ENCODE measurements around the gene CKM.

Gene CKM

GRCh38 chr19:45302416-45302815 lies 20.3 kb downstream of the CKM start:
- no peaks in the 10 kb centered on the region for H3F3A ChIP-seq (ENCODE audit: insufficient read depth, low read length)
- no peaks in the 10 kb centered on the region for H3K9me2 ChIP-seq (ENCODE audit: low read depth, low read length)
- no peaks in the 10 kb centered on the region for H4K20me1 ChIP-seq (ENCODE audit: insufficient read depth, low read length)
- H3K27ac ChIP-seq (ENCODE audit: low read depth, low read length, poor library complexity, severe bottlenecking), result no peak overlapping the region
- no peaks in the 10 kb centered on the region for H3K79me2 ChIP-seq (ENCODE audit: insufficient read depth, low read length)
- no peak overlapping the region for H3K9ac ChIP-seq (ENCODE audit: low read length)
- H3K4me3 ChIP-seq (ENCODE audit: low read depth, low read length, poor library complexity, severe bottlenecking), result no peak overlapping the region
- no peaks in the 10 kb centered on the region for H3K27me3 ChIP-seq (ENCODE audit: insufficient read depth, low read length)
- no peaks in the 10 kb centered on the region for H3K9me3 ChIP-seq (ENCODE audit: low read length)
- no peak overlapping the region for H3K4me2 ChIP-seq (ENCODE audit: low read length)
- no peaks in the 10 kb centered on the region for H3K4me1 ChIP-seq (ENCODE audit: insufficient read depth, low read length, severe bottlenecking)
- H3K36me3 ChIP-seq (ENCODE audit: insufficient read depth, low read length), result peaks cover 4% of the 10 kb centered on the region; the same call in 1 of the 2 replicates
- no peak overlapping the region for H2AFZ ChIP-seq (ENCODE audit: low read length)
- TF ChIP-seq CTCF (IDR thresholded peaks at IDR 0.05; ENCODE audit: low read length), result no peak
- no peak for TF ChIP-seq EZH2 (IDR thresholded peaks at IDR 0.05; ENCODE audit: borderline replicate concordance, low read length)

GRCh38 chr19:45299719-45300118 lies 23.0 kb downstream of the CKM start:
- H3K4me2 ChIP-seq (ENCODE audit: low read length), result no peak overlapping the region
- H3K9me3 ChIP-seq (ENCODE audit: low read length), result no peaks in the 10 kb centered on the region
- H2AFZ ChIP-seq (ENCODE audit: low read length), result no peak overlapping the region
- H3K4me1 ChIP-seq (ENCODE audit: insufficient read depth, low read length, severe bottlenecking), result no peaks in the 10 kb centered on the region
- H4K20me1 ChIP-seq (ENCODE audit: insufficient read depth, low read length), result no peaks in the 10 kb centered on the region
- no peaks in the 10 kb centered on the region for H3K9me2 ChIP-seq (ENCODE audit: low read depth, low read length)
- H3K4me3 ChIP-seq (ENCODE audit: low read depth, low read length, poor library complexity, severe bottlenecking), result no peak overlapping the region
- no peak overlapping the region for H3K9ac ChIP-seq (ENCODE audit: low read length)
- TF ChIP-seq CTCF (IDR thresholded peaks at IDR 0.05; ENCODE audit: low read length), result no peak
- no peak for TF ChIP-seq EZH2 (IDR thresholded peaks at IDR 0.05; ENCODE audit: borderline replicate concordance, low read length)
- no peaks in the 10 kb centered on the region for H3K27me3 ChIP-seq (ENCODE audit: insufficient read depth, low read length)
- H3K79me2 ChIP-seq (ENCODE audit: insufficient read depth, low read length), result no peaks in the 10 kb centered on the region
- peaks cover 9% of the 10 kb centered on the region for H3K36me3 ChIP-seq (ENCODE audit: insufficient read depth, low read length)
- H3F3A ChIP-seq (ENCODE audit: insufficient read depth, low read length), result no peaks in the 10 kb centered on the region
- no peak overlapping the region for H3K27ac ChIP-seq (ENCODE audit: low read depth, low read length, poor library complexity, severe bottlenecking)

GRCh38 chr19:45298264-45298663 lies 24.4 kb downstream of the CKM start:
- no peaks in the 10 kb centered on the region for H3K27me3 ChIP-seq (ENCODE audit: insufficient read depth, low read length)
- no peak overlapping the region for H3K4me2 ChIP-seq (ENCODE audit: low read length)
- H3K36me3 ChIP-seq (ENCODE audit: insufficient read depth, low read length), result peaks cover 9% of the 10 kb centered on the region
- H3K9ac ChIP-seq (ENCODE audit: low read length), result no peak overlapping the region
- H3K9me2 ChIP-seq (ENCODE audit: low read depth, low read length), result no peaks in the 10 kb centered on the region
- TF ChIP-seq EZH2 (IDR thresholded peaks at IDR 0.05; ENCODE audit: borderline replicate concordance, low read length) (no peak), CTCF (IDR thresholded peaks at IDR 0.05; ENCODE audit: low read length) (no peak)
- no peaks in the 10 kb centered on the region for H3K4me1 ChIP-seq (ENCODE audit: insufficient read depth, low read length, severe bottlenecking)
- no peak overlapping the region for H3K4me3 ChIP-seq (ENCODE audit: low read depth, low read length, poor library complexity, severe bottlenecking)
- H3K79me2 ChIP-seq (ENCODE audit: insufficient read depth, low read length), result no peaks in the 10 kb centered on the region
- no peaks in the 10 kb centered on the region for H3K9me3 ChIP-seq (ENCODE audit: low read length)
- no peaks in the 10 kb centered on the region for H3F3A ChIP-seq (ENCODE audit: insufficient read depth, low read length)
- no peak overlapping the region for H2AFZ ChIP-seq (ENCODE audit: low read length)
- H4K20me1 ChIP-seq (ENCODE audit: insufficient read depth, low read length), result no peaks in the 10 kb centered on the region
- no peak overlapping the region for H3K27ac ChIP-seq (ENCODE audit: low read depth, low read length, poor library complexity, severe bottlenecking)
